ENCODE data around the gene TMEM247.

DNA sequence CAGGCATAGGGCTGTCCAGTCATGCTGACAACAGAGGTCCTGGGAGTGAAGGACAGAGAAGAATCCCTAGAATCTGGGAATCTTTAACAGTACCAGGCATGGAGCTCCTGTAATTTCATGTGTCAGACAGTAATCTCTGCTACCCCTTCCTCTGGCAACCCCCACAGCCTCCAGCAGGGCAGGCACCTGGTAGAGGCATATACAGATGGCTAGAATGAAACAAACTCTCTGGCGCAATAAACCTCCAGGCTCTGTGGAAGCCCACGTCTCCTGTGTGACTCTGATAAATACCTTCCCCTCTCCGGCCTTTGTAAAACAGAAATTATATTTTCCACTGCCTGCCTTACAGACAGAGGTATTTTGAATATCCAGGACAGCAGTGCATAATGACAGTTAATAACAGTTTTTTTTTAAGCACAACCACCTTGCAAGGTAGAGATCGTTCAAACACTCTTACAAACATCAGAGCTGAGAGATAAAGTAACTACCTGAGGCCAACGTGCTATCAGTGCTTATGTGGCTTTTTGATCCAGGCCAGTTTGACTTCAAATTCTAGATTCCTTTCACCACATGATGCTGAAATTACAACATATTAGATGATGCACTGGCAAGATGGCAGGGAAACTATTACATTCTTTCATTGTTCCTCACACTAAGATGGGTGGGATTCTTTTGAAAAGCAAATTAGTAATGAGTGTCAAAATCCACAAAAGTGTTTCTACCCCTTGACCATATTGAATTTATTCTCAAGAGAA is 47.7 kb upstream of the TMEM247 start:
- no peak for TF ChIP-seq TOX (CRISPR knock-in tag; IDR thresholded peaks at IDR 0.05; ENCODE audit: borderline replicate concordance)
- TF ChIP-seq, protein P1, sequence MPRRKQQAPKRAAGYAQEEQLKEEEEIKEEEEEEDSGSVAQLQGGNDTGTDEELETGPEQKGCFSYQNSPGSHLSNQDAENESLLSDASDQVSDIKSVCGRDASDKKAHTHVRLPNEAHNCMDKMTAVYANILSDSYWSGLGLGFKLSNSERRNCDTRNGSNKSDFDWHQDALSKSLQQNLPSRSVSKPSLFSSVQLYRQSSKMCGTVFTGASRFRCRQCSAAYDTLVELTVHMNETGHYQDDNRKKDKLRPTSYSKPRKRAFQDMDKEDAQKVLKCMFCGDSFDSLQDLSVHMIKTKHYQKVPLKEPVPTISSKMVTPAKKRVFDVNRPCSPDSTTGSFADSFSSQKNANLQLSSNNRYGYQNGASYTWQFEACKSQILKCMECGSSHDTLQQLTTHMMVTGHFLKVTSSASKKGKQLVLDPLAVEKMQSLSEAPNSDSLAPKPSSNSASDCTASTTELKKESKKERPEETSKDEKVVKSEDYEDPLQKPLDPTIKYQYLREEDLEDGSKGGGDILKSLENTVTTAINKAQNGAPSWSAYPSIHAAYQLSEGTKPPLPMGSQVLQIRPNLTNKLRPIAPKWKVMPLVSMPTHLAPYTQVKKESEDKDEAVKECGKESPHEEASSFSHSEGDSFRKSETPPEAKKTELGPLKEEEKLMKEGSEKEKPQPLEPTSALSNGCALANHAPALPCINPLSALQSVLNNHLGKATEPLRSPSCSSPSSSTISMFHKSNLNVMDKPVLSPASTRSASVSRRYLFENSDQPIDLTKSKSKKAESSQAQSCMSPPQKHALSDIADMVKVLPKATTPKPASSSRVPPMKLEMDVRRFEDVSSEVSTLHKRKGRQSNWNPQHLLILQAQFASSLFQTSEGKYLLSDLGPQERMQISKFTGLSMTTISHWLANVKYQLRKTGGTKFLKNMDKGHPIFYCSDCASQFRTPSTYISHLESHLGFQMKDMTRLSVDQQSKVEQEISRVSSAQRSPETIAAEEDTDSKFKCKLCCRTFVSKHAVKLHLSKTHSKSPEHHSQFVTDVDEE (CRISPR knock-in tag; IDR thresholded peaks at IDR 0.05) = no peak
